Measurements from ENCODE around the gene AZIN2. TPM values are rescaled to one million over a fixed set of nuclear protein-coding genes. Genes with fewer than 3 reads are reported as not detected.

The AZIN2 gene
- total RNA-seq, 1 donor from 2014 or later, result 2.8 TPM

DNA sequence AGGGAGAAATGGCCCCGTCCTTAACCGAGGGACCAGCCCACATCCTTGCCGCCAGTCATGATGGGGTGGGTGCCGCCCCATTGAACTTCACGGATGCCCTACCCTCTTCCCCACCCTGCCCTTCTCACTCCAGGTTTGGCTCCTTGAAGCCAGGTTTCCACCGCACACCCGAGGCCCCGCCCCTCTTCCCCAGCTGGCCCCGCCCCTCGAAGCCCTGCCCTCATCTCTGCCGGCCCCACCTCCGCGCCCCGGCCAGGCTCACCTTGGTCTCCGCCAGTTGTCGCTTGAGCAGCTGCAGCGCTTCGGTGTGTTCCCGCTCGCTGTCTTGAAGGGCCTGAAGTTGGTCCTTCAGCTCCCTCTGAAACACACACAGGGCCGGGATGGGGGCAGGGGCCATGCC, 84.3 kb downstream of the AZIN2 start:
- Histone ChIP-seq H3K4me3 (ENCODE audit: low read depth, low read length) (no peak overlapping the region), H3K27me3 (ENCODE audit: control insufficient read depth, insufficient read depth, low read length) (no peaks in the 10 kb centered on the region), H3K36me3 (ENCODE audit: control insufficient read depth, insufficient read depth, low read length) (no peaks in the 10 kb centered on the region)
- TF ChIP-seq, protein P1, sequence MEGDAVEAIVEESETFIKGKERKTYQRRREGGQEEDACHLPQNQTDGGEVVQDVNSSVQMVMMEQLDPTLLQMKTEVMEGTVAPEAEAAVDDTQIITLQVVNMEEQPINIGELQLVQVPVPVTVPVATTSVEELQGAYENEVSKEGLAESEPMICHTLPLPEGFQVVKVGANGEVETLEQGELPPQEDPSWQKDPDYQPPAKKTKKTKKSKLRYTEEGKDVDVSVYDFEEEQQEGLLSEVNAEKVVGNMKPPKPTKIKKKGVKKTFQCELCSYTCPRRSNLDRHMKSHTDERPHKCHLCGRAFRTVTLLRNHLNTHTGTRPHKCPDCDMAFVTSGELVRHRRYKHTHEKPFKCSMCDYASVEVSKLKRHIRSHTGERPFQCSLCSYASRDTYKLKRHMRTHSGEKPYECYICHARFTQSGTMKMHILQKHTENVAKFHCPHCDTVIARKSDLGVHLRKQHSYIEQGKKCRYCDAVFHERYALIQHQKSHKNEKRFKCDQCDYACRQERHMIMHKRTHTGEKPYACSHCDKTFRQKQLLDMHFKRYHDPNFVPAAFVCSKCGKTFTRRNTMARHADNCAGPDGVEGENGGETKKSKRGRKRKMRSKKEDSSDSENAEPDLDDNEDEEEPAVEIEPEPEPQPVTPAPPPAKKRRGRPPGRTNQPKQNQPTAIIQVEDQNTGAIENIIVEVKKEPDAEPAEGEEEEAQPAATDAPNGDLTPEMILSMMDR (IDR thresholded peaks at IDR 0.05; ENCODE audit: insufficient read depth, low read length, poor library complexity, severe bottlenecking), result no peak
- no peak for DNase-seq (ENCODE audit: low read depth)

DNA sequence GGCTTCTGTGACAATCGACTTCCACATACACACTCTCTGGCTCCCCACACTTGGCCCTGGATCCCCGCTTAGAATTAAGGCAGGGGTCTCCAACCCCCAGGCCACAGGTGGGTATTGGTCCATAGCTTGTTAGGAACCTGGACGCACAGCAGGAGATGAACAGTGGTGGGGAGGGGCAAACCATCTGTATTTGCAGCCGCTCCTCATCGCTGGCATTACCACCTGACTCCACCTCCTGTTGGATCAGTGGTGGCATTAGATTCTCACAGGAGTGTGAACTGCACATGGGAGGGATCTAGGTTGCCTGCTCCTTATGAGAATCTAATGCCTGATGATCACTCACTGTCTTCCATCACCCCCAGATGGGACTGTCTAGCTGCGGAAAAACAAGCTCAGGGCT, 84.9 kb downstream of the AZIN2 start:
- H3K4me3 ChIP-seq (ENCODE audit: low read depth, low read length), result no peak overlapping the region
- no peaks in the 10 kb centered on the region for H3K36me3 ChIP-seq (ENCODE audit: control insufficient read depth, insufficient read depth, low read length)
- no peaks in the 10 kb centered on the region for H3K27me3 ChIP-seq (ENCODE audit: control insufficient read depth, insufficient read depth, low read length)
- TF ChIP-seq, protein P1 (IDR thresholded peaks at IDR 0.05; ENCODE audit: insufficient read depth, low read length, poor library complexity, severe bottlenecking), result no peak
- DNase-seq (ENCODE audit: low read depth), result no peak

DNA sequence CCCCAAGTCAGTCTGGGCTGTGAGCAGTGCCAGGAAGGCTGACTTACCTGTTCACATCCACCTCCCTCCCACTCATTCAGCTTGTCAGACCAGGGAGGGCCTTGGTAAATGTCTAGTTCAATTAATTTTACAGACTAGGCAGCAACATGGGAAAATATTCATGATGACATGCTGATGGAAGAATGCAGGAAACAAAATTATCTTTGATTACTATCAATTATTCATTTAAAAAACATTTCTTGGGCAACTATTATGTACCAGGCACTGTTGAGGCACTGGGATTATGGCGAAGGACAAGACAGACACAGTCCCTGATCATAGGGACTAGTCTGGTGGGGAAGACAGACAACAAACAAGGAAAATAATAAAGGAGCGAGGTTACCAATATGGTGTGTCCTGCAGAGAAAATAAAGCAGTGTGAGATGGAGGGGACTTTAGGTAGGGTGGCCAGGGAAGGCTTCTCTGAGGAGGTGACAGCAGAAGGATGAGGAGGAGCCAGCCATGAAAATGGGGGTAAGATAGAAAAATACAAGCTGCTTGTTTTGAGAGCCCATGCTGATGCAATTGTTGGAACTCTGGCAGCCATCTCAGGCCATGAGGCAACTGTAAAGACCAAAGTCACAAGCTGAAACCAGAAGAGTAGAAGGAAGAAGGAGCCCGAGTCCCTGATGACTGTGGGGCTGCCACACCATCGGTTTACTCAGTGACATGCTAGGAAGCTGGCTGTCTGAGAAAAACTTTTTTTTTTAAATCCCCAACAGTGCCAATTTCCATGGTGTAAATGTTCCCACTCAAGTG, 86.9 kb downstream of the AZIN2 start:
- H3K27me3 ChIP-seq (ENCODE audit: control insufficient read depth, insufficient read depth, low read length), result no peaks in the 10 kb centered on the region
- no peak overlapping the region for H3K4me3 ChIP-seq (ENCODE audit: low read depth, low read length)
- DNase-seq (ENCODE audit: low read depth), result no peak
- TF ChIP-seq, protein P1 (IDR thresholded peaks at IDR 0.05; ENCODE audit: insufficient read depth, low read length, poor library complexity, severe bottlenecking), result no peak
- H3K36me3 ChIP-seq (ENCODE audit: control insufficient read depth, insufficient read depth, low read length), result no peaks in the 10 kb centered on the region

DNA sequence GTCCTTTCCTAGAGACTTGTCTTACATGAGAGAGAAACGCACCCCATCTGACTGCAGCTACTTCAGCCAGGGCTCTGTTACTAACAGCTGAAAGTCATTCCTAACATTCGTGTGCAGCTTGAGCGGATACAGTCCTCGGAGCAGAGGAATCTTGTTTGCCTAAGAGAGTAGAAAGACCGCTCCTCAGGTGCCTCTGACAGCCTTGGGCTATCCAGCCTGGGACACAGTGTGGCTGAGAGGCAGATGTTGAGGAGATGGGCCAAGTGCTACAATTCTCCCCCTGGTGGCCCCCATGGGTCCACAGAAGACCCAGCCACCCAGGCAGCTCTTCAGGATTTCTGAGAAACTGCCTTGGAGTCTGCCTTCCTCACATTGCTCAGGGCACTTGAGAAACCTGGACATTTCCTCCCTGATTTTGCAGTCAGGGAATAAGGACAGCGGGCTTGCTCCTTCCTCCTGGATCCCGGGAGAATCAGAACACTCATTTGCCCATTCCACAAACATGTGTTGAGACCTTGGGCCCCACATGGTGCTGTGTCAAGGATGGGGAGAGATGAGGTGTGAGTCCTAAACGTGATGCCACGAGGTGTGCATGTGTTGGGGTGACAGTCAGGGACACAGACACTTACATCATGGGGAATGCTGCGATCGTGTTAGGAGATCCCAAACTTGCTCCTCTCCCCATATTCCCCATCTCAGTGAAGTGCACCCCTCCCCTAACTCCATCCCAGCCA, 87.8 kb downstream of the AZIN2 start:
- DNase-seq (ENCODE audit: low read depth), result no peak
- Histone ChIP-seq H3K27me3 (ENCODE audit: control insufficient read depth, insufficient read depth, low read length) (no peaks in the 10 kb centered on the region), H3K4me3 (ENCODE audit: low read depth, low read length) (no peak overlapping the region), H3K36me3 (ENCODE audit: control insufficient read depth, insufficient read depth, low read length) (no peaks in the 10 kb centered on the region)
- TF ChIP-seq, protein P1 (IDR thresholded peaks at IDR 0.05; ENCODE audit: insufficient read depth, low read length, poor library complexity, severe bottlenecking), result no peak

DNA sequence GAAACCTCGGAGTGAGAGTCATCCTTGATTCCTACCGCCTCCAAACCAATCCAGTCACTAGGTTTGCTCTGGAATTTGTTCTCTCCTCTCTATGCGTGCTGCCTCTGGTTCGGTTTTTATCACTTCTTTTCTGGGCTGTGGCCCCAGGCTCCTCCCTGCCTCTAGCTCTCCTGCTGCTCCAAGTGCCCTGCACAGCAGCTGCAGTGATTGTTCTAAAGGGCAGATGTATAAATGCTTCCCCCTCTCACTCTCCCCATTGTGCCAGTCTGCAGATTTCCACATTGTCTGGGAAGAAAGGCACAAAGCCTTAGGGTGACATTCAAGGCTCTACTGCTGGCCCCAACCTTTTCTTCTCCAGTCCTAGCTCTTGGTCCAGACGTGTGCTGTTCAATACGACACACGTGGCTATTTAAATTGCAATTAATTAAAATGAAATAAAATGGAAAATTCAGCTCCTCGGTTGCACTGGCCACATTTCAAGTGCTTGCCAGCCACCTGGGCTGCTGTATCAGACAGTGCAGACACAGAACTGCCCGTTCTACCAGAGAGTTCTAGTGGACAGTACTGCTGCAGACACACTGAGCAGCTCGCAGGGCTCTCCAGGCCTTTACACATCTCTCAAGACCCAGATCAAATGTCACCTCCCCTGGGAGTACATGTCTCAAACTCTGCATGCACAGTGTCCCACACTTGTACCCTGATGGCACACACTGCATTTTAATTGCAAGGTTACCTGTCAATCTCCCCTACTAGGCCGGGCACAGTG, 88.5 kb downstream of the AZIN2 start:
- no peaks in the 10 kb centered on the region for H3K27me3 ChIP-seq (ENCODE audit: control insufficient read depth, insufficient read depth, low read length)
- H3K36me3 ChIP-seq (ENCODE audit: control insufficient read depth, insufficient read depth, low read length), result no peaks in the 10 kb centered on the region
- DNase-seq (ENCODE audit: low read depth), result no peak
- no peak overlapping the region for H3K4me3 ChIP-seq (ENCODE audit: low read depth, low read length)
- TF ChIP-seq, protein P1 (IDR thresholded peaks at IDR 0.05; ENCODE audit: insufficient read depth, low read length, poor library complexity, severe bottlenecking), result no peak

Other genes starting within 250 kb of the AZIN2 start
- 0.08 TPM in 1 of 2 replicates, not detected in the other for gene FNDC5, start 210.2 kb upstream of the AZIN2 start, total RNA-seq
- gene HPCA, start 194.7 kb upstream of the AZIN2 start, total RNA-seq, result not detected in 2 replicates
- gene TMEM54, start 179.8 kb upstream of the AZIN2 start, total RNA-seq, result 99.0 and 162 TPM in 2 replicates
- 32.8 and 33.7 TPM in 2 replicates for gene RNF19B, start 116.3 kb upstream of the AZIN2 start, total RNA-seq
- 156 and 161 TPM in 2 replicates for gene AK2, start 44.3 kb upstream of the AZIN2 start, total RNA-seq
- 4.8 and 7.0 TPM in 2 replicates for gene TRIM62, start 100.9 kb downstream of the AZIN2 start, total RNA-seq
- 20.7 and 26.0 TPM in 2 replicates for gene ZNF362, start 175.3 kb downstream of the AZIN2 start, total RNA-seq
- gene A3GALT2, start 239.9 kb downstream of the AZIN2 start, total RNA-seq, result not detected in 2 replicates